Left lung (tissue), 10 donors: ENCODE data around the gene SCRG1. TPM values are rescaled to one million over a fixed set of nuclear protein-coding genes. Genes with fewer than 3 reads are reported as not detected.

Experiments
- ATAC-seq: fragments of 200-7000 bp; cut with Tn5 transposase; one replicate; pipeline ENCODE4 v1.9.1; 2020; ENCODE audit warnings: moderate library complexity
- DNase-seq, 4 donors: peaks; one replicate each; pipeline ENCODE4 v3.0.0-alpha.2; 2013 to 2020
- H3K27ac ChIP-seq, 2 donors: fragments of 200-600 bp; sonication (generic) in 1 of 2; one replicate each; pipeline versions ENCODE4 v1.5.0 to v1.8.0; 2020 to 2021
- H3K27me3 ChIP-seq, 2 donors: fragments of 200-600 bp; sonication (generic) in 1 of 2; one replicate each; pipeline versions ENCODE4 v1.5.0 to v1.8.0; 2020 to 2021
- H3K36me3 ChIP-seq, 2 donors: fragments of 200-600 bp; sonication (generic) in 1 of 2; one replicate each; pipeline versions ENCODE4 v1.5.0 to v1.8.0; 2020 to 2021
- H3K4me1 ChIP-seq, 2 donors: fragments of 200-600 bp; one replicate each; pipeline ENCODE4 v1.8.0; 2021
- H3K4me3 ChIP-seq, 2 donors: fragments of 200-600 bp; sonication (generic) in 1 of 2; one replicate each; pipeline versions ENCODE4 v1.5.0 to v1.8.0; 2020 to 2021; ENCODE audit warnings: mild to moderate bottlenecking in 1 of 2
- H3K9me3 ChIP-seq, 2 donors: fragments of 200-600 bp; sonication (generic) in 1 of 2; one replicate each; pipeline versions ENCODE4 v1.5.0 to v1.8.0; 2020 to 2021
- intact Hi-C, 2 donors: fragments of 100-400 bp; cut with DNase I; formaldehyde crosslinking; loops; one replicate each; pipeline versions ENCODE4 v1.11.2 to v1.14.2; 2022
- polyA plus RNA-seq, 6 donors: library from polyadenylated mRNA; unstranded; fragments of 120-200 nt; gene quantifications; one replicate each; pipeline ENCODE4 v1.2.1, GENCODE V29; 2013; ENCODE audit not compliant: insufficient read length in 6 of 6
- total RNA-seq, 2 donors: library from RNA; stranded (reverse); fragmentation: NEBNext Ultra II Directional; extraction: Animal tissue kit (Norgen Biotek cat#: 25700); gene quantifications; one replicate each; pipeline ENCODE4 v1.2.1, GENCODE V29; 2021
- TF ChIP-seq, protein P1 (sequence below), 2 donors: fragments of 200-600 bp; sonication (generic) in 1 of 2; IDR thresholded peaks; one replicate each; pipeline versions ENCODE4 v1.5.0 to v1.8.0; 2021; ENCODE audit warnings: antibody characterized with exemption in 2 of 2
- donor health status: DM: no; HTN: yes; CAD: no.
- donor health status: DM: no; HTN: no; CAD: no.

The SCRG1 gene
- total and polyA plus RNA-seq, 8 donors = 0.36 to 0.85 (median 0.56) TPM

DNA sequence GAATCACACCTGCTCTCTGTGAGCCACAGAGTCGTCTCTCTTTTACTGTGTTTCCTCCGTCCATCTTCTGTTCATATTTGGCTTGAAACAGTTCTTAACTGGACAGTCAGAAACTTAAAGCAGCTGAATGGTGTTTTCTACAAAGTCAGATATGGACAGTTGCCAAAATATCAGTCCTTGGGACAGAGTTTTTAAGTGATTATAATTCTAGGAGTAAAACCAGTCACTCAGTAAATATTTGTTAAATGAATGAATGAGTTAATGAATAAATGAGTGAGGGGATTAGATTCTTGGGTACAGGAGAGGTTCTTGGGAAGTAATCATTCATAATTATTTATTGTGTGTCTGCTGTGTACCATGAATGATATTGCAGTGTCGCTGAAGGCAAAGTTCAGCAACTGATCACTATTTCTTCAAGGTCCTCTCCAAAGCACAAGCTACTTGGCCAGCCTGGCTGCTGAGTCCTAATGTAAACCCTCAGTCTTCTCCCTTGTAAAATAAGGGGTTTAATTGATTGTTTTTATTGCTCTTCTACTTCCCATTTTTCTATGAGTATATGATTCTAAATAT, 5.5 kb upstream of the SCRG1 start:
- no peak overlapping the region for H3K27ac ChIP-seq
- DNase-seq = no peak
- H3K36me3 ChIP-seq = peaks cover 0 to 3% of the 10 kb centered on the region in 2 donors
- H3K27me3 ChIP-seq = no peaks in the 10 kb centered on the region
- no peaks in the 10 kb centered on the region for H3K4me1 ChIP-seq
- H3K9me3 ChIP-seq = no peaks in the 10 kb centered on the region
- intact Hi-C loops = no loop called here
- H3K4me3 ChIP-seq = no peak overlapping the region
- ATAC-seq = no peak
- TF ChIP-seq, protein P1, sequence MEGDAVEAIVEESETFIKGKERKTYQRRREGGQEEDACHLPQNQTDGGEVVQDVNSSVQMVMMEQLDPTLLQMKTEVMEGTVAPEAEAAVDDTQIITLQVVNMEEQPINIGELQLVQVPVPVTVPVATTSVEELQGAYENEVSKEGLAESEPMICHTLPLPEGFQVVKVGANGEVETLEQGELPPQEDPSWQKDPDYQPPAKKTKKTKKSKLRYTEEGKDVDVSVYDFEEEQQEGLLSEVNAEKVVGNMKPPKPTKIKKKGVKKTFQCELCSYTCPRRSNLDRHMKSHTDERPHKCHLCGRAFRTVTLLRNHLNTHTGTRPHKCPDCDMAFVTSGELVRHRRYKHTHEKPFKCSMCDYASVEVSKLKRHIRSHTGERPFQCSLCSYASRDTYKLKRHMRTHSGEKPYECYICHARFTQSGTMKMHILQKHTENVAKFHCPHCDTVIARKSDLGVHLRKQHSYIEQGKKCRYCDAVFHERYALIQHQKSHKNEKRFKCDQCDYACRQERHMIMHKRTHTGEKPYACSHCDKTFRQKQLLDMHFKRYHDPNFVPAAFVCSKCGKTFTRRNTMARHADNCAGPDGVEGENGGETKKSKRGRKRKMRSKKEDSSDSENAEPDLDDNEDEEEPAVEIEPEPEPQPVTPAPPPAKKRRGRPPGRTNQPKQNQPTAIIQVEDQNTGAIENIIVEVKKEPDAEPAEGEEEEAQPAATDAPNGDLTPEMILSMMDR (IDR thresholded peaks at IDR 0.05) = no peak

DNA sequence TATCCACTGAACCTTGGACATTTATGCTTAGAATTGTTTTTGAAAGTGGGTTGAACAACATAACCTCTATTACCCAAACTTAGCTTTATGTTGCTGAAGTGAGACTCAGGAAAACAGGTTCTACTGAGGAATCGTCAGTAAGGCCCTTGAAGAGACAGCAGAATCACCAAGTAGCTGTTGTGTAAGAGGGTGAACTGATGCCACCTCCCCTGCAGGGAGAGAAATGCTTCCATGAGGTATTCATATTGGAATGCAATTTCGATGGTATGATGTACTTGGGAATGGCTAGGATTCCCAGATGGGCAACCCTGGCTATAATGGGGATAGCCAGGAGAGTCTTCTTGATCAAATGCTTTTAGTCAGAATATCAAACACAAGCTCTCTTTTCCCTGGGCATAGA, 4.1 kb upstream of the SCRG1 start:
- ATAC-seq = no peak
- intact Hi-C loops = no loop called here
- H3K9me3 ChIP-seq = no peaks in the 10 kb centered on the region

DNA sequence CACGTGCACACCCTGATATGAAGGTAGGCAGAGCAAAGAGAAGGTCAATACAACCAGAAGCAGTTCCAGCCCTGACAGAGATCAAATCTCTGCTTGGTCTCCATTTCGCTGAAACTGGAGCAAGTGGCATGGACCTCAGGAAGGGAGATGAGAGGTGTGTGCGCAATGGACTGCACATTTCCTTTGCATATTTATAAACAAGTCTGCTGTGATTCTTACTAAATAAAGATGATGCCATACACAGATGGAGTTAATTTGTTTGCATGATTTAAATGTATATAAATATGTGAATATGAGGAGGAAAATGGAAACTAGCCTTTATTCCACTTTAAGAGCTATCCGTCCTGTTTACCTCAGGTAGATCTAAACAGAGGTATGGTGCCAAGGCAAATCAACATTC, 2.1 kb upstream of the SCRG1 start:
- H3K27ac ChIP-seq = no peak overlapping the region
- peaks cover 0 to 3% of the 10 kb centered on the region in 2 donors for H3K36me3 ChIP-seq
- intact Hi-C loops = no loop called here
- TF ChIP-seq, protein P1 (IDR thresholded peaks at IDR 0.05) = no peak
- no peaks in the 10 kb centered on the region for H3K27me3 ChIP-seq
- H3K4me1 ChIP-seq = no peaks in the 10 kb centered on the region
- no peak overlapping the region for H3K4me3 ChIP-seq
- DNase-seq (no peak), ATAC-seq (no peak)
- H3K9me3 ChIP-seq = no peaks in the 10 kb centered on the region

More for the DNA sequence above, 4.1 kb upstream of the SCRG1 start:
- TF ChIP-seq, protein P1 (IDR thresholded peaks at IDR 0.05) = no peak
- H3K27me3 ChIP-seq = no peaks in the 10 kb centered on the region
- no peak overlapping the region for H3K4me3 ChIP-seq
- no peak for DNase-seq
- H3K4me1 ChIP-seq = no peaks in the 10 kb centered on the region
- H3K36me3 ChIP-seq = peaks cover 0 to 3% of the 10 kb centered on the region in 2 donors
- no peak overlapping the region for H3K27ac ChIP-seq

DNA sequence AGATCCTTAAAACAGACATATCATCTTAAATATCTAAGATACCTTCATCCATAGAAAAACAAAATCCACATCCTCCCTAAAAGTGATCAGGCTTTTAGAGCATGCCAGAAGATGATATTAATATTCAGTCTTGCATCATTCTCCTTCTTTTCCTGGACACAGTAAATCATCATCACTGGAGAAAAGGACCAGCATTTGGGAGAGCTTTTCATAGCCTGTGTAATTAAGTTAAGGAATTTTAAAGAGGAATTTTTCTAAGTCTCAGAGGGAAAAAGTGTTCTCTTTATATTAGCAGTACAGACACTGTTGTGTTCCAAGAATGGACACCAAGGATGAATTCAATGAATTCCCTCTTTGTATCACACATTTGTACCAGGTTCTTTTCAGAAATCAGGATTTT, 696 bp downstream of the SCRG1 start:
- Histone ChIP-seq H3K9me3 (no peaks in the 10 kb centered on the region), H3K4me1 (no peaks in the 10 kb centered on the region), H3K27ac (no peak overlapping the region), H3K27me3 (no peaks in the 10 kb centered on the region), H3K36me3 (peaks cover 0 to 3% of the 10 kb centered on the region in 2 donors), H3K4me3 (no peak overlapping the region)
- ATAC-seq (no peak), DNase-seq (no peak)
- intact Hi-C loops = no loop called here
- TF ChIP-seq, protein P1 (IDR thresholded peaks at IDR 0.05) = no peak

DNA sequence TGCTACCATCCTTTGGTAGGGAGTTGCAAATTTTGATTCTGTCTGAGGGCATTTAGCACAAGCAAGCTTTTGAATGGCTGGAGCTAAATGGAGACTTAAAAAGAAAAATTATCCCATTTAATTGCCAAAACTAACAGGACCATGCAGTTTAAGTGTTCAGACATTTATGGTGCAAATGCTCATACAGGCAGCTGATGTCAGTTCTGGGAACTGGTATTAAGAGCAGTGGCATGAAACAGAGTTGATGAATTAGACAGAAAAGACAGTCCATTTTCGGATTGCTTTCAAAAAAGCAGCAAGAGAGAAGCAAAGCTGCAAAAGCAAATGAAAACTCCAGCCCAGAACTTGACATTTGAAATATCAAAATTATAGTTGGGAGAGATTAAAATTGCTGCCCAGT, 1.3 kb downstream of the SCRG1 start:
- intact Hi-C loops = no loop called here
- TF ChIP-seq, protein P1 (IDR thresholded peaks at IDR 0.05) = no peak

More for the DNA sequence above, 1.3 kb downstream of the SCRG1 start:
- Histone ChIP-seq H3K36me3 (peaks cover 0 to 4% of the 10 kb centered on the region in 2 donors), H3K27me3 (no peaks in the 10 kb centered on the region), H3K4me3 (no peak overlapping the region), H3K27ac (no peak overlapping the region), H3K9me3 (no peaks in the 10 kb centered on the region), H3K4me1 (no peaks in the 10 kb centered on the region)
- DNase-seq (no peak), ATAC-seq (no peak)
